Activated CD4-positive, CD25-positive, alpha-beta regulatory T cell treated with anti-CD3 and anti-CD28 coated beads, Interleukin-2, amount 50 U/mL, for 24 hours (primary cell): Measurements from ENCODE around the gene EEPD1.
"Not testable (repeated sequence)": the region's sequence is repeated elsewhere in the genome, so short reads cannot be mapped to it uniquely, and the experiment has no call there.

Experiments
- ATAC-seq, 2 donors: fragments of 150-1000 bp; cut with Tn5 transposase; one replicate each; pipeline ENCODE4 v1.10.0; 2021; ENCODE audit warnings: mild to moderate bottlenecking in 1 of 2, moderate library complexity in 1 of 2

The EEPD1 gene

DNA sequence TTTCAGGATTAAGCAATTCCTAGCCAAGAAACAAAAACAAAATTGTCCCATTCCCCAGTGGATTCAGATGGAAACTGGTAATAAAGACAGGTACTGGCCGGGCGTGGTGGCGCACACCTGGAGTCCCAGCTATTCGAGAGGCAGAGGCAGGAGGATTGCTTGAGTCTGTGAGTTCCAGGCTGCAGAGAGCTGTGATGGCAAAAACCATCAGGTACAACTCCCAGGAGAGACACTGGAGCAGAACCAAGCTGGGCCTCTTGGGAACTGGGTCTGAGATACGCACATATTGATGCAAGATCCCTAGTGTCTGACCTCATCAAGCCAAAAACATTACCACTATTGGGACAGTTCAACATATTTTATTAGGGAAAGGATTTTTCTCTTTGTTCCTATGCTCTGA lies 152.6 kb downstream of the EEPD1 start:
- no peak for ATAC-seq

GRCh38 chr7:36306222-36306621 lies 153.2 kb downstream of the EEPD1 start:
- ATAC-seq = no peak

DNA sequence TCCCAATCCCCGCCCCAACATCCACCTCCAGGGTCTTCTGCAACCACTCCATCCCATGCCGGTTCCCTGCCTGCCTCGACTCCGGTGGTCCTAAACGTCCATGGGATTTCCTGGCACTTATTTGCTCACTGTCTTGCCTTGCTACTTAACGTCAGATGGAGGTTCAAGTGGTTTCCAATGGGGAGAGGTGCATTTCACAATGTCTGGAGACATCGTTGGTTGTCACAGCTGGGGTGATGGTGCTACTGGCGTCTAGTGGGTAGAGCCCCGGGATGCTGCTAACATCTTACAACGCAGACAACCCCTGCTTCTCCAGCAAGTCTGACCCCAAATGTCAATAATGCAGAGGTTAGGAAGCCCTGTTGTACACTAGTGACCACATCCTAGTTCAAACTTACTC lies 153.7 kb downstream of the EEPD1 start:
- no peak for ATAC-seq

GRCh38 chr7:36308031-36308430 lies 155.0 kb downstream of the EEPD1 start:
- ATAC-seq = no peak

DNA sequence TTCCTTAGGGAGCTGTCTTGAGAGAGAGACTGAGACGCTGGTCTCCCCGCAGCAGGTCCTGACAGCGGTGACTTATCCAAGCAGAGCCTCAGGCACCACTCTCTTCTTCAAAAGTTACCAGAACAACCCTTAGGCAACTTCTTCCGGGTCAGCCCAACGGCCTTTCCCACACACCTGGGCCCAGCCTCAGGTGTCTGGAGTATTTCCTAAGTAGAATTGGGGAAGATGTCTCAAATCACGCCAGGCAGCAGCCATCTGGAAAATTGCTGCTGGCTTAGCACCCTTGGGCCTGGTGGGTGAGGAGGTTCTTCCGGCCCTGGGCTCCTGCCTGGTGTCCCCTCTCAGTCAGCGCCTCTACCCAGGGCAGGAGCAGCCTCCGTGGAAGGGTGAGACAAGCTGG lies 156.2 kb downstream of the EEPD1 start:
- no peak for ATAC-seq

DNA sequence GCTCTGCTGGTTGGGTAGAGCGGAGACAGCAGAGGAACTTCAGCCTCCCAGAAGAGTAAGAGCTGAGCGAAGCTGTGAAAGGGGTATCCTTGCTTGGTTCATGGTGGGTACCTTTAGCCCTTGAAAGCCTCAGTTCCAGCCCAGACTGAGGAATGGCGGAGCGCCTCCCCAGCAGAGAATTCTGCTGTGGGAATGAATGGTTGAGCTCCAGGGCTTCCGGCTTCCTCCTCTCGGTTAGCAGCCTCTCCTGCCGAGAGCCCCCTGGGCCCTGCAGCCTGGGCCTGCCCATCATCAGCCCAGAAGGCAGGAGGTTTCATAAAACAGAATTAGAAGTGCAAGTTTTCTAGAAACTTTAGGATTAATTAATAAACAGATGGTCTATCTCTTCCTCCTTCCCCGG lies 156.7 kb downstream of the EEPD1 start:
- ATAC-seq = no peak

DNA sequence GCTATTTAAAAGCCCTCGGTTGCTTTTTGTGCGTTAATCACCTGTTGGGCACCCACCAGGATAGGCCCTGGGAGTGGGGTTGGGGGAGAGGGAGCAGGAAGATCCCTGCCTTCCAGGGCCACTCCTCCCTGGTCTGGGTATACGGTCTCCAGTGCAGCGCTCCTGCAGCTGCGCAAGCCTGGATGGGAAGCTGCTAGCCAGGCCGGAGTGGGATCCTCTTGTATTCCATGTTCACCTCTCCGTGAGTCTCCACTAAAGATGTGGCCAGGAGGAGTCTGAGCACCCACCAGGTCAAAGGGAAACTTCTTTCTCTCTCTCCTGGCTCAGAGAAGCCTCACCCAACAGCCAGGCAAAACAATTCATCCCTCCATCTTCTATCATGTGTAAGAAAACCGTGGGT lies 157.8 kb downstream of the EEPD1 start:
- ATAC-seq = no peak

GRCh38 chr7:36311539-36311938 lies 158.5 kb downstream of the EEPD1 start:
- no peak for ATAC-seq

DNA sequence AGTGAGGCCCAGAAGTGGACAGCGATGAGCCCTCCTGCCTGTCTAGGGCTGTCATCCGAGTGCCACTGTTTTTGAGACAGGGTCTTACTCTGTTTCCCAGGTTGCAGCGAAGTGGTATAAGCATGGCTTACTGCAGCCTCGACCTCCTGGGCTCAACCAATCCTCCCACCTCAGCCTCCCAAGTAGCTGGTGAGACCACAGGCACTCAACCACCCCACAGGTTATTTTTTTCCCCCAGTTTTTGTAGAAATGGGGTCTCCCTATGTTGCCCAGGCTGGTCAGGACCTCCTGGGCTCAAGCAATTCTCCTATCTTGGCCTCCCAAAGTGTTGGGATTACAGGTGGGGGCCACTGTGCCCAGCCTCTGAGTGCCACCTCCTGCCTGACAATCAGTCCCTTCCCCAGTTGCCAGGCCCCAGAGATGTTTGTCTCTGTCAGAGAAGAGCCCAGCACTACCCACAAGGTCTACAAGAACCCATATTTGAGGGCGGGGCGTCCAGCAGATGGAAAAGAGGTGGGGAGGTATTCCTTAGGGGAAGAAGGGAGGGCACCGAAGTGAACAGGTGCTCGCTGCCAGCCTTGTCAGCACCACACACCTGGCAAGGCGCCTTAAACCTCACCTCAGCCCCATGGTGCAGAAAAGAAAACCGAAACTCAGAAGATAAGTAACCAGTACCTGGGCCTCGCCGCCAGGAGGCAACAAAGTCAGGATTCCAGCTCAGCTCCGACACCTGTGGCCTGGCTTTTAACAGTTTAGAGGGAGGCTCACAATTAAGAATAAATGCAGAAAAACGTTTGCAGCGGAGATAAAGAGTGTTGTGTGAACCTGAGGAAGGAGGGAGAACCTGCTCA lies 159.2 kb downstream of the EEPD1 start:
- ATAC-seq = peak in 1 of 2 donors; percentile 41

DNA sequence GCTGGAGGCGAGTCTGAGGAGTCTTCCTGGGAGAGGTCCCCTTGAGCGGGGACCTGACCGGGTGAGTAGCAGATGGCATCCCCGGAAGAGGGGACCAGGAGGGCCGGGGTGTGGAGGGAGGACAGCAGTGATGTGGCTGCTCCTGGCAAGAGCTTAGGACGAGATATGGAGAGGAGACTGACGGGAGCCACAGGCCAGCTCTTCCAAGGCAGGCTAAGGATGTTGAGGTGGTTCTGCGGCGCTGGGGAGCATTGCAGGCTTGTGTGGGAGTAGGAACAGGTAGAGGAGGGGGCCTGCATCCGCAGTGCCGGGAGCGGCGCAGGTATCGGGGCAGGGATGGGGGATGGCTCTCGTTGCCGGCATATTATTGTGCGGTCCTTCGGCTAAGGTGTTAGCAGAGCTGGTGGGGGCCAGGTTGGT lies 159.9 kb downstream of the EEPD1 start:
- ATAC-seq = no peak

DNA sequence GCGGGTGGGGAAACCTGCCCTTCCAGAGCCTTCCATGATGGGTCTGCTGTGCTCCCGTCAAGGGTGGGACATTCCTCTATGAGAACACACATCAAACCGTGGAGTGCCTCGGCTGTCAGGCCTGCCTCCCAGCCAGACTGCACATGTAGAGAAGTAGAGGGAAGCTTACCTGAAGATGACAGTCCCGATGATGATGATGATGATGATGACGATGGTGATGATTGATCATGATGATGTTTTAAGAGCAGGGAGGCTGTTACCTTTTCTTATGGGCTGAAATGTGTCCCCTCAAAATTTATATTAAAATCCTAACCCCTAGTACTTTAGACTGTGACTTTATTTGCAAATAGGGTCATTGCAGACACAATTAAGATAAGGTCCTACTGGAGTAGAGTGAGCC lies 160.6 kb downstream of the EEPD1 start:
- no peak for ATAC-seq

- ATAC-seq = no peak
Measured at GRCh38 chr7:36314491-36314890, 161.4 kb downstream of the EEPD1 start.

GRCh38 chr7:36315309-36315944 lies 162.4 kb downstream of the EEPD1 start:
- ATAC-seq = no peak

- ATAC-seq = no peak
Measured at GRCh38 chr7:36316319-36316718, 163.3 kb downstream of the EEPD1 start.

GRCh38 chr7:36317276-36317675 lies 164.2 kb downstream of the EEPD1 start:
- no peak for ATAC-seq

- no peak for ATAC-seq
Measured at GRCh38 chr7:36318116-36318515, 165.1 kb downstream of the EEPD1 start.

DNA sequence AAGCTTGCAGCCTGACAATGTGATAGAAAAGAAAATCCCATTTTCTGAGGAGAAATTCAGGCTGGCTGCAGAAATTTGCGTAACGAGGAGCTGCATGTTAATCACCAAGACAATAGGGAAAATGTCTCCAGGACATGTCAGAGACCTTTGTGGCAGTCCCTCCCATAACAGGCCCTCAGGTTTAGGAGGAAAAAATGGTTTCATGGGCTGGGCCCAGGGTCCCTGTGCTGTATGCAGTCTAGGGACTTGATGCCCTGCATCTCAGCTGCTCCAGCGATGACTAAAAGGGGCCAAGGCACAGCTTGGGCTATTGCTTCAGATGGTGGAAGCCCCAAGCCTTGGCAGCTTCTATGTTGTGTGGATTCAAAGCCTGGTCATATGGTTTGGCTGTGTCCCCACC lies 168.2 kb downstream of the EEPD1 start:
- not testable (repeated sequence) for ATAC-seq

DNA sequence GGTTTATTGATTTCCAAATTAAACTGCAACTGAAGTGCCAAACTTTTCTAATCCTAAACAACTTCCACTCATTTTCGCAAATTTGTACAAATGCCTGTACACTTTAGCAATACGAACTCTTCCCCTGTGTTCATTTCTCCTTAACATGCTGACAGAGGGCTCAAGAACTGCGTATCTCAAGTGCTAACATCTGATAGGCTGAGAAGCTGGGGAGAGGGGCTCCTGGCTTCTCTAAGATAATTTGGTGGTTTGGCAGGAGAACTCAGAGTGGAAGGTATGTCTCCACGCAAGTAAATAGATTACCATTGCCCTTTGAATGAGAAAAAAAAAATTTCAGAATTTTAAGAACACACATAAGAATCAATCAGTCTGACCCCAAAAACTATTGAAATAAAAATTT lies 183.3 kb downstream of the EEPD1 start:
- no peak for ATAC-seq

DNA sequence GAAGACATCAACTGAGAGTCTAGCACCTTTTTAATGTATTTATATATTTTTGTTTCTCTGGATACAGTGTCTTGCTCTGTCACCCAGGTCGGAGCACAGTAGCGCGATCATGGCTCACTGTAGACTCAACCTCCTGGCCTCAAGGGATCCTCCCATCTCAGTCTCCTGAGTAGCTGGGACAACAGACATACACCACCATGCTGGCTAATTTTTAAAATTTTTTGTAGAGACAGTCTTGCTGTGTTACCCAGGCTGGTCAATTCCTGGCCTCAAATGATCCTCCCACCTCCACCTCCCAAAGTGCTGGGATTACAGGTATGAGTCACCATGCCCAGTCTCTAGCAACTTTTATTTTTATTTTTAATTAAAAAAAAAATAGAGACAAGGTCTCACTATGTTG lies 185.2 kb downstream of the EEPD1 start:
- no peak for ATAC-seq

- no peak for ATAC-seq
Measured at GRCh38 chr7:36343548-36343947, 190.5 kb downstream of the EEPD1 start.

DNA sequence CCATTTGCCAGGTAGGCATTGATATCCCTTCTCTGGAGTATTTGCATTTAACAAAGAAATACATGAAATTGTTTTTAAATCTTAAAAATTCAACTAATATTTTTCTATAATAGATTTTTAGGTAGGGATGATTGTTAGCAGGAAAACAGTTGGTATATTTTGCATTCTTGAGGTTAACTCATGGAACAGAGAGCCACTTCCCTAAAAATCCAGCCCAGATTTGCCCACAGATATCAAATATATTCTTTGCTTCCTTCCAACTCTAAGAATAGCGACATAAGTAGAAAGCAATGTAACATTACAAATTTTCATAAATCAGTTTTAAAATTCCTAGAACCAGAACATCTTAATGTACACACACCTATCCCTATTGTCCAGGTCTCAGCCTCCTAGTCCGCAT lies 191.6 kb downstream of the EEPD1 start:
- no peak for ATAC-seq

DNA sequence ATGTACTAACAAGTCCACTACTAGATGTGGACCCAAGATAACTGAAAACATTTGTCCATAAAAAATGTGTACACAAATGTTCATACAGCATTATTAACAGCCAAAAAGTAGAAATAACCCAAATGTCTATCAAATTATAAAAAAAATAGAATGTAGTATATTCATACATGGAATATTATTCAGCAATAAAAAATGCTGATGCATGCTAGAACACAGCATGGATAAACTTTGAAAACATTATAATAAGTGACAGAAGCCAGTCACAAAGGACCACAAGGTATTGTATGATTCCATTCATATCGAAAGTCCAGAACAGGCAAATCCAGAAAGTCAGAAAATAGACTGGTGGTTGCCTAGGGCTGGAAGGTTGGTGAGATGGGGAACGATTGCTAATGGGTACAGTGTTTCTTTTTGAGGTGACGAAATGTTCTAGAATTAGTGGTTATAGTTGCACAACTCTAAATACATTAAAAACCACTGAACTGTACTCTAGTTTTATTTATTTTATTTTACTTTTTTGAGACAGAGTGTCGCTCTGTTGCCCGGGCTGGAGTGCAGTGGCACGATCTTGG lies 193.3 kb downstream of the EEPD1 start:
- ATAC-seq = no peak

DNA sequence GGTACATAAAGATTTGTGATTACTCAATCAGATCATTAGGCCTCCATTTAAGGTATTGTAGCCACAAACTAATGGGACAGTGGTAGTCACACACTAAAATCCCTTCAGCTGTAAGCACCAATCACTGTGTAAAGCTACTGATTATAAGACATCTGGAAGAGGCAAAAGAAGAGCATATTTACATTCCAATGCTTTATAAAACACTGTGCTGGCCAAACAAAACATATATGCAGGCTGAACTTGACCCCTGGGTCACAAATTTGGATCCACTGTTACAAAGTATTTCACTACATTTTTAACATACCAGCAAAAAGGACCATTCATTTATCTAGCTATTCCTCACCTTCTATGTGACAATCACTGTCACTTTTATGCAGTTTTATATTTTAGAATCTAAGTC lies 195.2 kb downstream of the EEPD1 start:
- ATAC-seq = no peak

DNA sequence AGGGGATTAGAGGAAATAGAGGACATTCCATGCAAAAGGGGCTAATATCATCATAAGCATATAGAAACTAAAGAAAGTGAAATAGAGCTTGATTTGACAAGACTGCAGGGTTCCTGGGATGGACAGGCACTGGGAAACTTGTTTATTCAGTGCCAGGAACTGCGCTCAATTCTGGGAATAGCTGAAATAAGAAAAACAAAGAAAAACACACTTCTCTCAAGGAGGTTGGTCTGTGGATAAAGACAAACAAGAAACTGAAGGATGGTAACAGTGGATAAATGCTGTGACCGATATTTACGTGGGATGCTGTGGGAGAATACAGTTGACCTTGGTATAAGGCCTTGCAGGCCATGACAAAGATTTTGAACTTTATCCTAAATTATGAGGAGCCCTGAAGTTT lies 195.7 kb downstream of the EEPD1 start:
- ATAC-seq = no peak
